Erythroblast (primary cell): ENCODE data around the gene IRS1.

Experiments used
- GATA1 ChIP-seq: IDR thresholded peaks from 2 replicates; pipeline ENCODE4 v1.6.1; 2011; ENCODE audit warnings: low read depth, mild to moderate bottlenecking, control low read depth, low read length, moderate library complexity
- POLR2A ChIP-seq: IDR thresholded peaks from 2 replicates; pipeline ENCODE4 v1.6.1; 2011; ENCODE audit warnings: mild to moderate bottlenecking, low read length

DNA sequence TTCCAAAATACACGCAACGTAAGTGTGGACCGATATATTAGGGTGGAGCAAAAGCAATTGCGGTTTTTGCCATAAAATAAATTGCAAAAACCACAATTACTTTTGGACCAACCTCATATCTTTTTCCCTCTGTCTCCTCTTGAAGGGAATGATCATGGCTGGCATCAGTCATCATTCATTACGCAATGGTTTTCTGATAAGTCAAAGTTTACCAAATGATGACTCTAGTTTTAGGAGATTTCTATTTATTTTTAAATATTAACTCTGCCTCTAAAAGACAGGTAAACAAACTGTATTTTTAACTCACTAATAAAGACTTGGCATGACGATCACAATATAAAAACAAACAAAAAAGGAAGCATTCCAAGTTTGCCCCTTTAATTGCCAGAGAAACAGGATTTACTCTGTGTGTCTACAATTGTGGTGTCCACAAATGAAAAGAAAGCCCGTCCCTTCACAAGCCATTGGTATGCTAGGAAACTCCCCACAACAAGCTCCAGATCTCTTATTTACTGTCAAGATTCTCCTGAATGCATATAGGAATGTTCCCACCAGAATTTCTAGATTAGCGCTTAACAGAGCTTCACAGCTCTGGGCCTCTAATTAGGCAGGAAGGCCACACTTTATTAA, 61.3 kb downstream of the IRS1 start:
- TF ChIP-seq POLR2A (no peak), GATA1 (no peak)
